DMS114 treated with DMSO at 0.1 percent for 48 hours (cell line): Measurements from ENCODE around the gene KCND2.

Experiments
- DNase-seq: peaks from one replicate; lab custom pipeline; 2025; ENCODE audit not compliant: unreplicated experiment; lab: John Stamatoyannopoulos, UW

Gene KCND2

DNA sequence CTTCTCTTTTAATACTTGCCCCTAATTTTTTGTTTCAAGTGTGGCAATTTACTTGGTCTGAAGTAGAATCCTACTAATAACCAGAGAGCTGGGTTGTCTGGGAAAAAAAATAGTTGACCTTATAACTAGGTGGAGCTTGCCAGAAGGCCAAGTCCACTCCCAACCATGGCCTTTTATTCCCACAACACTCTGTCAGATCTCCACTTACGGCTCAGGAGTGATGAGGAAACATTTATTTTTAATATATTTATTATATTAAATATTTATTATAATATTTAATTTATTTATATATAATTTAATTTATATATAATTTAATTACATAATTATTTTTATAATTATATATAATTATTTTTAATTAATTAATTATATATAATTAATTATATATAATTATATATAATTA, 526.2 kb downstream of the KCND2 start:
- DNase-seq, result no peak
